H1 (cell line): ENCODE measurements around the gene LCE1B. TPM values are rescaled to one million over a fixed set of nuclear protein-coding genes. Genes with fewer than 3 reads are reported as not detected.

Experiments used
- CTCF ChIA-PET: fragments of 300-600 bp; sonication (Branson Sonifier 250); formaldehyde crosslinking; loops from one replicate; lab custom pipeline; 2021; ENCODE audit not compliant: partially characterized antibody; lab: Charles Lee
- POLR2A ChIA-PET: fragments of 300-600 bp; sonication (Branson Sonifier 250); formaldehyde crosslinking; loops from one replicate; lab custom pipeline; 2021; ENCODE audit warnings: inconsistent platforms; ENCODE audit not compliant: partially characterized antibody; lab: Charles Lee
- DNase-seq, 2 experiments: peaks; one replicate each; pipeline versions ENCODE4 v3.0.0 to v3.0.0-alpha.2; 2010 to 2022; ENCODE audit warnings: low spot score in 2 of 2, low read depth in 1 of 2, mixed read lengths in 1 of 2
- FAIRE-seq: peaks from 2 replicates; lab custom pipeline; 2011; peaks lifted over from hg19 to GRCh38; lab: Jason Lieb, UNC
- H2AFZ ChIP-seq: 2 replicates; pipeline ENCODE4 v1.8.1; 2012; ENCODE audit warnings: low read length, inconsistent platforms
- H2AK5ac ChIP-seq: 2 replicates; pipeline ENCODE4 v1.6.1; 2013; ENCODE audit warnings: low read depth, low read length
- H2BK120ac ChIP-seq: replicated peaks from 2 replicates; pipeline ENCODE3; 2013; ENCODE audit warnings: low read depth, low read length, inconsistent platforms
- H2BK12ac ChIP-seq: 2 replicates; pipeline ENCODE4 v1.6.1; 2013; ENCODE audit warnings: low read depth, low read length
- H2BK15ac ChIP-seq: 2 replicates; pipeline ENCODE4 v1.6.1; 2013; ENCODE audit warnings: low read length
- H2BK20ac ChIP-seq: 2 replicates; pipeline ENCODE4 v1.6.1; 2013; ENCODE audit warnings: low read length
- H2BK5ac ChIP-seq: 2 replicates; pipeline ENCODE4 v1.6.1; 2013; ENCODE audit warnings: low read depth, low read length
- H3K14ac ChIP-seq: 2 replicates; pipeline ENCODE4 v1.6.1; 2013; ENCODE audit warnings: inconsistent platforms; ENCODE audit not compliant: insufficient read length
- H3K18ac ChIP-seq: 2 replicates; pipeline ENCODE4 v1.6.1; 2013; ENCODE audit warnings: low read length; ENCODE audit errors: extremely low read depth
- H3K23ac ChIP-seq: 2 replicates; pipeline ENCODE4 v1.6.1; 2013; ENCODE audit warnings: inconsistent platforms; ENCODE audit not compliant: insufficient read length
- H3K23me2 ChIP-seq: 2 replicates; pipeline ENCODE4 v1.6.1; 2013; ENCODE audit warnings: low read depth, low read length
- H3K27ac ChIP-seq: 2 replicates; pipeline ENCODE4 v1.6.1; 2011; ENCODE audit warnings: low read depth, low read length, inconsistent platforms
- H3K27me3 ChIP-seq, 4 experiments: replicated peaks in 1 of 4; 1 replicate in 1 of 4; 2 replicates in 3 of 4; pipeline versions ENCODE4 v1.6.1 to v1.8.1; 2011 to 2013; ENCODE audit warnings: low read length in 3 of 4, mild to moderate bottlenecking in 3 of 4, inconsistent platforms in 2 of 4, mixed read lengths in 2 of 4, moderate library complexity in 1 of 4; ENCODE audit not compliant: control insufficient read depth in 3 of 4, insufficient read depth in 3 of 4; ENCODE audit errors: extremely low read depth in 1 of 4
- H3K36me3 ChIP-seq, 4 experiments: 2 replicates each; pipeline versions ENCODE4 v1.6.1 to v1.8.1; 2011 to 2013; ENCODE audit warnings: mild to moderate bottlenecking in 4 of 4, low read length in 3 of 4, moderate library complexity in 2 of 4, control low read depth in 1 of 4, inconsistent platforms in 1 of 4; ENCODE audit not compliant: insufficient read depth in 4 of 4, control insufficient read depth in 2 of 4
- H3K4ac ChIP-seq: replicated peaks from 2 replicates; pipeline ENCODE3; 2013; ENCODE audit warnings: low read length, low read depth, mixed read lengths, inconsistent platforms; ENCODE audit not compliant: insufficient read length
- H3K4me1 ChIP-seq, 4 experiments: replicated peaks in 1 of 4; 1 replicate in 1 of 4; 2 replicates in 3 of 4; pipeline versions ENCODE4 v1.6.1 to v1.8.1; 2011 to 2013; ENCODE audit warnings: low read length in 3 of 4, inconsistent platforms in 2 of 4, mixed read lengths in 1 of 4; ENCODE audit not compliant: insufficient read depth in 4 of 4, control insufficient read depth in 3 of 4
- H3K4me2 ChIP-seq, 2 experiments: 2 replicates each; pipeline versions ENCODE4 v1.6.1 to v1.8.1; 2011 to 2013; ENCODE audit warnings: low read depth in 2 of 2, low read length in 2 of 2, control low read depth in 1 of 2, inconsistent platforms in 1 of 2, mild to moderate bottlenecking in 1 of 2; ENCODE audit not compliant: insufficient read depth in 1 of 2
- H3K4me3 ChIP-seq, 4 experiments: fragments of 200-600, 300-600 bp in 1 of 4; sonication (generic), shearing (Covaris generic), sonication (Bioruptor Twin) in 1 of 4; 2 replicates each; pipeline versions ENCODE4 v1.5.1 to v1.8.1; 2011 to 2016; ENCODE audit warnings: low read length in 4 of 4, low read depth in 3 of 4, control low read depth in 2 of 4, inconsistent platforms in 2 of 4, mild to moderate bottlenecking in 2 of 4, mixed read lengths in 1 of 4, moderate library complexity in 1 of 4; ENCODE audit not compliant: insufficient read depth in 2 of 4; ENCODE audit errors: extremely low read depth in 1 of 4
- H3K56ac ChIP-seq: replicated peaks from 2 replicates; pipeline ENCODE3; 2013; ENCODE audit warnings: low read depth, mild to moderate bottlenecking, mixed read lengths, low read length, inconsistent platforms; ENCODE audit not compliant: insufficient read length
- H3K79me1 ChIP-seq: 2 replicates; pipeline ENCODE4 v1.6.1; 2013; ENCODE audit warnings: low read depth, low read length, control low read depth
- H3K79me2 ChIP-seq, 2 experiments: 2 replicates each; pipeline versions ENCODE4 v1.6.1 to v1.8.1; 2012 to 2013; ENCODE audit warnings: low read length in 2 of 2, mild to moderate bottlenecking in 2 of 2, inconsistent platforms in 1 of 2; ENCODE audit not compliant: insufficient read depth in 2 of 2, control insufficient read depth in 1 of 2
- H3K9ac ChIP-seq, 4 experiments: replicated peaks in 1 of 4; 1 replicate in 1 of 4; 2 replicates in 3 of 4; pipeline versions ENCODE4 v1.6.1 to v1.8.1; 2011 to 2013; ENCODE audit warnings: low read depth in 3 of 4, low read length in 3 of 4, control low read depth in 2 of 4, mild to moderate bottlenecking in 2 of 4, moderate library complexity in 2 of 4, inconsistent platforms in 1 of 4; ENCODE audit errors: extremely low read depth in 1 of 4
- H3K9me3 ChIP-seq, 2 experiments: 2 replicates each; pipeline versions ENCODE4 v1.6.1 to v1.8.1; 2012 to 2013; ENCODE audit warnings: mild to moderate bottlenecking in 2 of 2, moderate library complexity in 2 of 2, control low read depth in 1 of 2, inconsistent platforms in 1 of 2, low read depth in 1 of 2, low read length in 1 of 2, mixed read lengths in 1 of 2; ENCODE audit not compliant: insufficient read depth in 2 of 2
- H4K20me1 ChIP-seq, 2 experiments: replicated peaks in 1 of 2; 2 replicates each; pipeline versions ENCODE3 to v1.8.1; 2011 to 2013; ENCODE audit warnings: inconsistent platforms in 2 of 2, low read length in 2 of 2, mild to moderate bottlenecking in 1 of 2; ENCODE audit not compliant: insufficient read depth in 2 of 2, control insufficient read depth in 1 of 2
- H4K5ac ChIP-seq: 2 replicates; pipeline ENCODE4 v1.6.1; 2013; ENCODE audit warnings: low read length, low read depth, mixed read lengths, inconsistent platforms; ENCODE audit not compliant: insufficient read length
- H4K8ac ChIP-seq: 2 replicates; pipeline ENCODE4 v1.8.0; 2013; ENCODE audit warnings: mild to moderate bottlenecking, moderate library complexity, low read length, inconsistent platforms; ENCODE audit not compliant: insufficient read depth; ENCODE audit errors: extremely low read depth
- H4K91ac ChIP-seq: replicated peaks from 2 replicates; pipeline ENCODE3; 2013; ENCODE audit warnings: low read length, mixed read lengths, inconsistent platforms; ENCODE audit not compliant: insufficient read length
- BRCA1 ChIP-seq: IDR thresholded peaks from 2 replicates; pipeline ENCODE4 v1.6.1; 2012; ENCODE audit warnings: low read depth, low read length, improper control_type of control experiment
- CBX5 ChIP-seq: fragments of 300-800, 300-1000 bp; sonication (generic); IDR thresholded peaks from 2 replicates; pipeline ENCODE4 v1.7.1; 2016; ENCODE audit warnings: antibody characterized with exemption, low read length, low read depth
- CREB1 ChIP-seq: IDR thresholded peaks from 2 replicates; pipeline ENCODE4 v1.6.1; 2012; ENCODE audit warnings: inconsistent platforms
- EGR1 ChIP-seq: IDR thresholded peaks from 2 replicates; pipeline ENCODE4 v1.6.1; 2011; ENCODE audit warnings: low read depth, low read length, borderline replicate concordance
- RFX5 ChIP-seq: IDR thresholded peaks from 2 replicates; pipeline ENCODE4 v1.6.1; 2011; ENCODE audit warnings: low read depth, low read length, improper control_type of control experiment, borderline replicate concordance
- SP1 ChIP-seq: IDR thresholded peaks from 2 replicates; pipeline ENCODE4 v1.6.1; 2011; ENCODE audit warnings: low read depth, low read length
- TBP ChIP-seq: IDR thresholded peaks from 2 replicates; pipeline ENCODE4 v1.6.1; 2011; ENCODE audit warnings: low read depth, low read length, improper control_type of control experiment
- WGBS, 2 experiments: shearing (Covaris generic) in 1 of 2; methylation state at CpG; one replicate each; pipeline versions ENCODE4 v1.1.6 to v1.1.7; 2013 to 2015; ENCODE audit warnings: low lambda C conversion rate in 2 of 2, mixed read lengths in 2 of 2, inconsistent platforms in 1 of 2, low coverage in 1 of 2, missing lambda C conversion rate in 1 of 2; ENCODE audit not compliant: insufficient replicate concordance in 2 of 2, insufficient coverage in 1 of 2, insufficient read length in 1 of 2; ENCODE audit errors: extremely low coverage in 1 of 2, missing lambda C conversion rate in 1 of 2; 5-methylcytosine and 5-hydroxymethylcytosine counted together
- polyA plus RNA-seq, 7 experiments: library from polyadenylated mRNA; depleted of rRNA in 3 of 7; stranded (reverse) in 5 of 7; unstranded in 2 of 7; fragments of >200 nt in 5 of 7; fragments of 200-250 nt in 2 of 7; gene quantifications; 1 replicate in 5 of 7; 2 replicates in 1 of 7; 4 replicates in 1 of 7; pipeline versions ENCODE4 v1.2.1 to v1.2.3, GENCODE V29; 2011 to 2013; ENCODE audit warnings: missing spikeins in 2 of 7, mixed read lengths in 2 of 7
- total RNA-seq: library from RNA; stranded (reverse); fragmentation: NEBNext Ultra II Directional; extraction: Animal tissue kit (Norgen Biotek cat#: 25700); gene quantifications from 2 replicates; pipeline ENCODE4 v1.2.1, GENCODE V29; 2021
- TF ChIP-seq, protein P1 (sequence below): IDR thresholded peaks from 2 replicates; pipeline ENCODE4 v1.6.1; 2012; ENCODE audit warnings: low read length, inconsistent platforms
- TF ChIP-seq, protein P2 (sequence below): IDR thresholded peaks from 2 replicates; pipeline ENCODE4 v1.6.1; 2012; ENCODE audit warnings: inconsistent platforms

LCE1B gene
- total and polyA plus RNA-seq, 2 of the 8 experiments (the other 6 are each of a cell fraction or from before 2014, with no cell fraction given): not detected

DNA sequence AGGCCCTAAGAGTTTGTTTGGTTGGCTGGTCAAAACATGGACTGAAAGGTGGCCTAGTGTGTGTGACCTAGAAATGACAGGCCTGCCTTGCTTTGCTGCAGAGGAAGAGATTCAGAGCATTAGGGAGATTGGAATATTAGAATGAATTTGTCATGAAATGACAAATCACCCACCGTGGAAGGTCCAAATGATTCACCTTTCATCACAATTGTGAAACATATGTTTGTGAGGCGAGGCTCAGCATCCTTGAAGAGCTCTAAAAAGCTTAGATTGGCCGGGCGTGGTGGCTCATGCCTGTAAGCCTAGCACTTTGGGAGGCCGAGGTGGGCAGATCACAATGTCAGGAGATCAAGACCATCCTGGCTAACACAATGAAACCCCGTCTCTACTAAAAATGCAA is 5.5 kb downstream of the LCE1B start:
- Histone ChIP-seq H3K23me2 (no peaks in the 10 kb centered on the region), H3K79me2 (no peaks in the 10 kb centered on the region), H3K14ac (no peak overlapping the region), H3K56ac (no peak overlapping the region), H3K9ac (no peak overlapping the region), H3K9me3 (peaks cover 40 to 77% of the 10 kb centered on the region in 2 experiments), H2AK5ac (no peak overlapping the region), H4K20me1 (no peaks in the 10 kb centered on the region), H4K5ac (no peak overlapping the region), H3K18ac (no peak overlapping the region), H4K8ac (no peak overlapping the region), H3K4ac (no peak overlapping the region), H3K4me1 (no peaks in the 10 kb centered on the region), H3K23ac (no peak overlapping the region), H3K79me1 (no peaks in the 10 kb centered on the region), H2AFZ (no peak overlapping the region), H4K91ac (no peak overlapping the region), H2BK120ac (no peak overlapping the region), H3K36me3 (no peaks in the 10 kb centered on the region), H3K4me2 (no peak overlapping the region), H3K4me3 (no peak overlapping the region), H2BK12ac (no peak overlapping the region), H3K27me3 (no peaks in the 10 kb centered on the region), H2BK5ac (no peak overlapping the region), H2BK20ac (no peak overlapping the region), H3K27ac (no peak overlapping the region), H2BK15ac (no peak overlapping the region)
- no peak for FAIRE-seq
- ChIA-PET CTCF (interaction anchor here (1.2 kb wide), 1 partner anchor 53 kb away, joined by 4 read pairs; no protein-coding TSS in a partner anchor), POLR2A (no interaction called here)
- TF ChIP-seq, protein P1, sequence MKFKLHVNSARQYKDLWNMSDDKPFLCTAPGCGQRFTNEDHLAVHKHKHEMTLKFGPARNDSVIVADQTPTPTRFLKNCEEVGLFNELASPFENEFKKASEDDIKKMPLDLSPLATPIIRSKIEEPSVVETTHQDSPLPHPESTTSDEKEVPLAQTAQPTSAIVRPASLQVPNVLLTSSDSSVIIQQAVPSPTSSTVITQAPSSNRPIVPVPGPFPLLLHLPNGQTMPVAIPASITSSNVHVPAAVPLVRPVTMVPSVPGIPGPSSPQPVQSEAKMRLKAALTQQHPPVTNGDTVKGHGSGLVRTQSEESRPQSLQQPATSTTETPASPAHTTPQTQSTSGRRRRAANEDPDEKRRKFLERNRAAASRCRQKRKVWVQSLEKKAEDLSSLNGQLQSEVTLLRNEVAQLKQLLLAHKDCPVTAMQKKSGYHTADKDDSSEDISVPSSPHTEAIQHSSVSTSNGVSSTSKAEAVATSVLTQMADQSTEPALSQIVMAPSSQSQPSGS: no peak
- TF ChIP-seq, protein P2, sequence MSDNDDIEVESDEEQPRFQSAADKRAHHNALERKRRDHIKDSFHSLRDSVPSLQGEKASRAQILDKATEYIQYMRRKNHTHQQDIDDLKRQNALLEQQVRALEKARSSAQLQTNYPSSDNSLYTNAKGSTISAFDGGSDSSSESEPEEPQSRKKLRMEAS: no peak
- TF ChIP-seq RFX5 (no peak), SP1 (no peak), EGR1 (no peak), BRCA1 (no peak), CBX5 (no peak), CREB1 (no peak), TBP (no peak)
- 77% methylated on average over 6 of the region's 6 CpGs; no CpG with 5 or more reads in 1 of the 2 experiments for WGBS, 2 experiments
- no peak for DNase-seq
